ENCODE results near the gene ERFE.
"Not testable (repeated sequence)": the region's sequence is repeated elsewhere in the genome, so short reads cannot be mapped to it uniquely, and the experiment has no call there.

Gene ERFE, protein sequence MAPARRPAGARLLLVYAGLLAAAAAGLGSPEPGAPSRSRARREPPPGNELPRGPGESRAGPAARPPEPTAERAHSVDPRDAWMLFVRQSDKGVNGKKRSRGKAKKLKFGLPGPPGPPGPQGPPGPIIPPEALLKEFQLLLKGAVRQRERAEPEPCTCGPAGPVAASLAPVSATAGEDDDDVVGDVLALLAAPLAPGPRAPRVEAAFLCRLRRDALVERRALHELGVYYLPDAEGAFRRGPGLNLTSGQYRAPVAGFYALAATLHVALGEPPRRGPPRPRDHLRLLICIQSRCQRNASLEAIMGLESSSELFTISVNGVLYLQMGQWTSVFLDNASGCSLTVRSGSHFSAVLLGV

DNA sequence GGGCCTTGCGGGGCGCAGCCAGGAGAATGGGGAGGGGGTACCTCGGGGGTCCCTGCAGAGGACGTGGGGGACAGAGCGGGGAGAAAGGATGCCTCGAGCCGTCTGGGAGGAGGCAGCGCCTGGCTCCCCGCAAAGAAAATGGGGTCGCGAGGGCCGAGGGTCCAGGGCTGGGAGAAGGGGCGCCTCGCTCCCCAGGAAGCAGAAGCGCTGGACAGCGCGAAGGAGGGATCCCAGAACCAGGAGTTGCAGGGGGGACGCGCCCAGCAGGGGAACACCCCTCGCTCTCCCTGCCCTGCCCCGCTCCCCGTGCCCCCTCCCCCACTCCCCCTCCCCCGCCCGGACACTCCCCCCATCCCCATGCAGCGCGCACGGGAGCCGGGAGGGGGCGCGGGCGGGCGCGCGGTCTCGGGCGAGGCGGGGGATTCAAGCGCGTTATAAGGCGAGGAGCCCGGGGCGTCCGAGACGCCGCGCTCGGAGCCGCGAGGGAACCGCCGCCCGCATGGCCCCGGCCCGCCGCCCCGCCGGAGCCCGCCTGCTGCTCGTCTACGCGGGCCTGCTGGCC lies at the start of gene ERFE:
Gene ERFE, plus strand, starts transcription at position 462 of the 562 bp plus-strand sequence. Its CDS starts 38 bp downstream, at position 500.
- no peak for DNase-seq

DNA sequence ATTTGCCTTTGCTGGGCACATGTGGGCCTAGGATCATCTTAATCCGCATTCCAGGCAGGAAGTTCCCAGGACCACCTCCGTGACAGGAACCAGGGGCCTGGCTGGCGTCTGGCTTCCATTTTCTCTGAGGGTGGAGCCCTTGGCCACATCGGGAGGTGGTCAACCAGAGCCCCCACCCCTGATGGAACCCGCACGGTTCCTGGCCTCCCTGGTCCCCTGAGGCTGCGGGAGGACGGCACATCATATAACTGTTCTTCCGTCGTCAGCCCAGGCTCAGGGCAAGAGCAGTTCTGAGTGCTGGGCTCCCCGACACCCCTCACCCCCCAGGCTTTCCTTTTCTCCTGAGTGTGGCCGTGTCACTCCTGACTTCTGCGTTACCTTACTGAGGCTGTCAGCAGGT lies 45.2 kb upstream of the ERFE start:
- DNase-seq = no peak

DNA sequence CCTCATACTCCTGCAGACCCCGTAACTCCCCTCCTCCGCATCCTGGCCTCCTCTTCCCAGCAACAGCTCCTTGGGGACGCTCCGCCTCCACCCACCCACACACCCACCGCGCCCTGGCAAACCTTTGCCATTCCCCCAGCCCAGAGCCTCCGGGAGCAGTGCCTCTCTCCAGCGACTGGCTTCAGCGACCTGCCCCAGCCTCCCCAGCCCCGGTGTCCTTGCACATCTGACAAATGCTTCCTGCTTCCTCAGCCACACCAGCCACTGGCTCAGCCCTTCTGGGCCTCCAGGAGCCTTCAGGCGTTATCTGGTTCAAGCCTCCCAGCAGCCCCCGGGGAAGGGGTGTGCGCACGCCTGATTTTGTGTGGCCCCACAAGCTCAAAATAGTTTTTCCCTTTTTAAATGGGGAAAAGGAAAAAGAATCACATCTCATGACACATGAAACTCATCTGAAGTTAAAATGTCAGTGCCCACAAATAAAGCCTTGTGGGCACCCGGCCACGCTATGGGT lies 44.4 kb upstream of the ERFE start:
- DNase-seq = no peak

DNA sequence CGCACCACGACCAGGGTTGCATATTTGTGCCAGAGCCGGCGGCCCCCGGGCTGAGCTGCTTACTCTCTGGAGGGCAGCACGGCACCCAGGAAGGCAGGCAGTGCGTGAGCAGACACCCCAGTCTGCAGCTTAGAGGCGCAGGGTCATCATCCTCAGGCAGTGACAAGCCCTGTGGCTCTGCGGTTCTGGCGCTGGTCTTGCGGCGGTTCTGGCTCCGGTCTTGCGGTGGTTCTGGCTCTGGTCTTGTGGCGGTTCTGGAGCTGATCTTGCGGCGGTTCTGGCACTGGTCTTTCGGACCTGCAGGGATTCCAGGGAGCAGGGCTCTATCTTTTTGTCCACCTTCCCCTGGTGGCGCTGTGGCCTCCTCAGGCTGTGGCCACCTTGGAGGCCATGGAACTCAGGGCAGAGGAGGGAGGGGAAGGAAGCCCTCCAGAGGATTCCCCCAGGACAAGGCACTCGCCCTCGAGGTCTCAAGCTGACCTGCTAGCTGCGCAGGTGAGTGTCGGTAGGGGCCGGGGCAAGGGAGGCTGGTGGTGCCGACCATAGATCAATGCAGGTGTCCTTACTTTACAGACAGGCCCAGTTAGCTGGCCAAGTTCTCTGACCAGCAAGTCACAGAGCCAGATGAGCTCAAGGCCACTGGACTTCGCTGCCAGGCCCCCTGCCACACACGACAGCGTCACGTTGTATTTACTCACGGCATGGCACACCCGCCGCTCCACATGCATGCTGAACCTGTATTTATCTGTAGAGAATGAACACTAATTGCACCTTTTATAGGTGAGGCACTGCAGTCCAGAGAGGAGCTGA lies 43.7 kb upstream of the ERFE start:
- DNase-seq = no peak

DNA sequence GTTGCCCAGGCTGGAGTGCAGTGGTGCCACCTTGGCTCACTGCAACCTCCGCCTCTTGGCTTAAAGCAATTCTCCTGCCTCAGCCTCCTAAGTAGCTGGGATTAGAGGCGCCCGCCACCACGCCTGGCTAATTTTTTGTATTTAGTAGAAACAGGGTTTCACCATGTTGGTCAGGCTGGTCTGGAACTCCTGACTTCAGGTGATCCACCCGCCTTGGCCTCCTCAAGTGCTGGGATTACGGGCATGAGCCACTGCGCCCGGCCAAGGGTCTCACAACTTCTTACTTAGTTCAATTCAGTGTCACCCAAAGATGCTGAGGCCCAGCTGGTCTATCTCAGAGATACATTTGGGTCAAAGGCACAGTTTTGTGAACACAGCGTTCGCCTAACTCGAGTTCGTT lies 43.1 kb upstream of the ERFE start:
- DNase-seq = not testable (repeated sequence)

DNA sequence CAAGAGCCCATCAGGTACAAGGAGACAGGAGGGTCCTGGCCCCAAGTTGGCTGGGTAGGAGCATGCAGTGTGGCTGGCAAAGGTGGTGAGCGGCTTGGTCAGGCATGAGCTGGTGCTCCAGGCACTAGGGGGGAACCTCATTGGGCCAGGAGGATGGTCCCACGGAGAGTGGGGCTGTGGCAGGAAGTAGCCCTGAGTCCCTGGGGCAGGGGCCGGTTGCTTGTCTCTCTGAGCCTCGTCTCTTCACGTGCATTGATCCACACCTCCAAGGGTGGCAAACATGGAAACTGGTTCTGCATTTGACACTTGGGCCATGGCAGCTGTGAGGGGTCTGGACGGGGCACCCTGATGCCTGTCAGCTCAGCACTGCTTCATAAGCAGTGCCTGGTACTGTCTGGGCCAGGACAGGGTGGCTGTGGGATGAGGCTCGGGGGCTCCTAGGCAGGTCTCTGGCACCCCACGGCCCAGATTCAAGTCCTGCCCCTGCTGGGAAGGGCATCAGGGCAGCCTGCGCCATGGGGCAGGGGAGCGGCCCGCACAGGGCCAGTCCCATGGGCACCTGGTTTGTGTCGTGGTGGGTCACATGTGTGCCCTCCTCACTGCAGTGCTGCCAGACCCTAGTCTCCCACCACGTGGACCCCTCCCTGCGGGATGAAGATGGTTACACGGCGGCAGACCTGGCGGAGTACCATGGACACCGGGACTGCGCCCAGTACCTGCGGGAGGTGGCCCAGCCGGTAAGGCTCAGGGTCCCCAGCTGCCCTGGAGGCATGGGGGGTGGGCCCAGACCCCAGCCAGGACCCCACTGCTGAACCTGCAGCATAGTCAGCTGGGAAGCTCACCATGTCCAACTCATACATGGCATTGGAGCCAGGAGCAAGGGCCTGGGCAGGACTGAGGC lies 42.2 kb upstream of the ERFE start:
- DNase-seq = no peak

DNA sequence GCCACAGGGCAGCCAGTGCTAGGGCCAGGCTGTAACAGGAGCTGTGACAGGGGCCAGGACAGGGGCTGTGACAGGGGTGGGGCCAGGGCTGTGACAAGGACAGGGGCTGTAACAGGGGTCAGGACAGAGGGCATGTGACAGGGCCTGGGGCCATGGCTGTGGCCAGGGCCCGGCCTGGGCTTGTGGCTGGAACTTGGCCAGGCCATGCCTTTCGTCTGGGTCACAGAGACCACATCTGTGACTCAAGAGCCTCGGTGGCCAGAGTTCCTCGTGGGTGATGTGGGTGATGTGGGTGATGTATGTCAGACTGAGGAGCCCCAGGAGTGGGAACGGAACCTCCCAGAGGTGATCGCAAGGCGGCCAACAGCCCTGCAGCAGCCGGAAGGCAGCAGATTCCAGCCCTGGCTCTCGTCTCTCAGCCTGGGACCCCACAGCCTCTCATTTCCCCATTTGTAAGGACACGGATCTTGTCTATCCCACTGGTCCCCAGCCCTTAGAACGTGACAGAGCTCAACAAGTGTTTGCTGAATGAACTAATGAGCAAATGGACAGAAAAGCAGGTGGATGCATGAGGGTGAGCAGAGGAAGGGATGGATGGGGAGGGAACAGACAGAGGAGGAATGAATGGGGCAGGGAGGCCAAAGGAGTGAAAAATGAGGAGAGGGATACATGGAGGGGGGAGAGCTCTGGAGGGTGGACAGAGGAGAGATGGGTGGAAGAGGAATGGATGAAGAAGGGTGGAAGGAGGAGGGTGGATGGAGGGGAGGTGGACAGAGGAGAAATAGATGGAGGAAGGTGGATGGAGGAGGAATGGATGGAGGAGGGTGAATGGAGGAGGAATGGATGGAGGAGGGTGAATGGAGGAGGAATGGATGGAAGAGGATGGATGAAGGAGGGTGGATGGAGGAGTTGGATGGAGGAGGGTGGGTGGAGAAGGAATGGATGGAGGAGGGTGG lies 41.3 kb upstream of the ERFE start:
- DNase-seq = no peak

DNA sequence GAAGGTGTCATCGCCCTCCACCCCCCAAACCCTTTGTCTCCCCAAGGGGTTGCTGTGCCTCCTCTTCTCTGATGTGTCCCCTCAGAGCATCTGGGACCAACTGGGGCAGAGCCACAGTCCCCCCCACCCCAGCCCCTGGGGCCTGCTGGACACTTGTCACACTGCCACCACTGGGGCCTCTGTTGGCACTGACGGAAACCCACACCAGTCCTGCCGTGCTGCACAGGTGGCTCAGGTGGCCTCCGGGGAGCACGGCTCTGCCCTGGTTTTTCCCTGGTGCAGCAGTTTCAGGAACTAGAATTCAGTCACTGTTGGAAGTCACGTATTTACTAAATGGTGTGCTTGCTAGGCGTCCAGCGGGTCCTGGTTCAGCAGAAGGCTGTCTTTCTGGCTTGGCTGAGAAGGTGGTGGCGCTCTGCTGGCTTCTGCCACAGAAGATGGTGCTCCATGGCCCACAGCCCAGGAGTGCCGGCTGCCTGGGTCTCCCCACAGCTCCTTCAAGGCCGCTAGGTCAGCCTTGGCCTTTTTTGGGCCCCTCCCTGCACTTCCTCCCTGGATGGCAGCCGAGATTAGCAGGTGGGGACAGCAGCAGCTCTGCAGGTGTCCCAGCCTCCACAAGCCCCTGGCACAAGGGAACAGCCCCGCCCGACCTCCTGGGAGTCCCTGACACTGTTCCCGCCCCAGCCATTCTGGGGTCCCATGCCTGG lies 38.9 kb upstream of the ERFE start:
- DNase-seq = no peak

DNA sequence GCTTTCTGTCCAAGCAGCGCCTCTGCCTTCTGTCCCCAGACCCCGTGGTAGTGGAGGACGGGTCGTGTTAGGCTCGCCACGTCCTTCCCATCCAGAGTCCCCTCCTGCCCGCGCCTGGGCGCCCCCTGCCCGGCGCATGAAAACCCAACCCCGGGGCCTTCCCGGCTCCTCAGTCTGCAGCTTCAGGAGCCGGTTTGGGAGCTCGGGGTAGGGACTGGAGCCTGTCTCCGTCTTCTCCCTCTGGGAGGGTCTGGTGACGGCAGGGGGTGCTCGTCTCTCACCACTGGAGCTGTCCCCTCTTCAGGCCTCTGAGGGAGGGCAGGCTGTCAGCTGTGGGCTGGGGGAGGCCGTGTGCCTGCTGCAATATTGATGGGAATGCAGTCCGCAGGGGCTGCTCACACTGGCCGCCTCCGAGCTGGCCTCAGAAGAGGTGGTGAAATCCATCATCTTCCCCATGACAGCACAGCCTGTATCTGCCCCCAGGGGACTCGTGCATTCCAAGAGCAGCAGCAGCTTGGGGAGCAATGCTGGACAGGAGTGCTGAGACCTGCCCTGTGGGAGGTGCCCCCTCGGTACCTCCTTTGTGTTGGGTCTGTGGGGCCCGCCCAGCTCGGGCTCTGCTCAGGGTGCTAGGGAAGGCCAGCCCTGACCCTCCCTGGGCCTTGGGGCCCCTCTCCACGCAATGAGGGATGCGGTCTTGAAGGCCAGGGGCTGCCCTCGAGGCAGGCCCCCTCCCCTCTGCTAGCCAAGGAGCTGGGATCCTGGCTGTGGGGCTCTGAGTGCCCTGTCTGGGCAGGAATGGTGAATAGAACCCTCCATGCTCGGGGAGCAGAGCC lies 38.1 kb upstream of the ERFE start:
- DNase-seq = no peak

DNA sequence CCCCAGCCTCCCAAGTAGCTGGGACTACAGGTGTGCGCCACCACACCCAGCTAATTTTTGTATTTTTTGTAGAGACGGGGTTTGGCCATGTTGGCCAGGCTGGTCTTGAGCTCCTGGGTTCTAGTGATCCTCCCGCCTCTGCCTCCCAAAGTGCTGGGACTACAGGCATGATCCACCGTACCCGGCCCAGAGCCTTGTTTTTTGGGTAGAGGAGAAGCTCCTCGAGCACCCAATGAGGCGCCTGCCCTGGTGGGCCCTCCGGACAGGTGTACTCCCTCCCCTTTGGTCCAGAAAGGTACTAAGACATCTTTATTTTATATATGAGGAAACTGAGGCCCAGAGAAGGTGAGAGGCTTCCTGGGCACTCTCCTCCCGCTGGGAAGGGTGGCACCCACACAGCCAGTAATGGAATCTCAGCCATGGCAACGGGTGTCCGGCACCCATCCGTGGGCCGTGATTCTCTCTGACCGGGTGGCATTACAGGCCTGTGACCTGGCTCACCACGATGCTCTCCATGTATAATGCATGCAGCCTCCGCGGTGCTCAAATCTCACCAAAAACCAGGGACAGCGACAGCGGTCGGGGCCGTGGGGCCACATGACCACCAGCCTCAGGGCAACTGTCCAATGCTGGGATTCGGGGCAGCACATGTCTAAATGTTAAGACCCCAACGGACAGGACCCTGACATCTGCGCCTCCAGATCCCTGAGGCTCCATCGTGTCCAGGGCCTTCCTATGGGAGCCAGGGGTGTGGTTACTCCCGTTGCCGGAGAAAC lies 37.1 kb upstream of the ERFE start:
- no peak for DNase-seq

DNA sequence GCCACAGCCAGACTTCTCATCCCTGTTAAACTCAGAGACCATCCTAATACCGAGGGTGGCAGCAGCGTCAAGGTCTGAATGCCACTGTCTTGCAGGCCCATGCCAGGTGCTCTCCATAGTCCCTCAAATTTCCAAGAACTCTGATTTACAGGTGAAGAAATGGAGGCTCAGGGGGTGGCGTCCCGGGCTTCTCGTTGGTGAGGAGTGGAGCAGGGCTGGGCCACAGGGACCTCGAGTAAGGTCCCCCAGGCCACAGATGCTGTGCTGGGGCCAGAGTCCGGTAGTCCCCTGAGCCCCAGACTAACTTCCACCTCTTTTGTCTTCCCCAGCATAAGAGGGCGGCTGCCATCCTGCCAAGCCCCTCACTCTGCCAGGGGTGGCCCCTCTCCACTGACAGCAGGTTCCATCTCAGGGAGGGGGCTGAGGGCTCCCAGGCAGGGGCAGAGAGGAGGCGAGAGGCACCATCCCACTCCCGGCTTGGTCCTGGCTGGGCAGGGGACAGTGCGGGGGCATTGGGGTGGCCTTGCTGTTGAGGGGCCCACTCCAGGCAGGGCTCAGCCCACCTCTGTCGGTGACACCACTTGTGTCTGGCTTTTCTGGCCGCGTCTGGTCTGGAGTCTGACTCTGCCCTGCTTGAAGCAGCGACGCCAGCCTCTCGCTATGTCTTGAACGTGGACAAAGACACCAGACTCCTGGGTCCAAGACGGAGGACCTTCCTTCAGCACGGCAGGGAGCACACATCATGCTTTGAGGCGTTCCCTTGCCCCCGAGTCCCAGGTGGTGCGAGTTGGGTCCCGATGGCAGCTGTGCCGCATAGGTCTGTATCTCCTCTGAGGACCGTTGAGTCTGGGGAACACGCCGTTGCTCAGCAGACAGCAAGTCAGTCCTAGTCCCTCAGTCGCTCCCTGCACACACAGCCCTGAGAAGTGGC lies 36.2 kb upstream of the ERFE start:
- no peak for DNase-seq

DNA sequence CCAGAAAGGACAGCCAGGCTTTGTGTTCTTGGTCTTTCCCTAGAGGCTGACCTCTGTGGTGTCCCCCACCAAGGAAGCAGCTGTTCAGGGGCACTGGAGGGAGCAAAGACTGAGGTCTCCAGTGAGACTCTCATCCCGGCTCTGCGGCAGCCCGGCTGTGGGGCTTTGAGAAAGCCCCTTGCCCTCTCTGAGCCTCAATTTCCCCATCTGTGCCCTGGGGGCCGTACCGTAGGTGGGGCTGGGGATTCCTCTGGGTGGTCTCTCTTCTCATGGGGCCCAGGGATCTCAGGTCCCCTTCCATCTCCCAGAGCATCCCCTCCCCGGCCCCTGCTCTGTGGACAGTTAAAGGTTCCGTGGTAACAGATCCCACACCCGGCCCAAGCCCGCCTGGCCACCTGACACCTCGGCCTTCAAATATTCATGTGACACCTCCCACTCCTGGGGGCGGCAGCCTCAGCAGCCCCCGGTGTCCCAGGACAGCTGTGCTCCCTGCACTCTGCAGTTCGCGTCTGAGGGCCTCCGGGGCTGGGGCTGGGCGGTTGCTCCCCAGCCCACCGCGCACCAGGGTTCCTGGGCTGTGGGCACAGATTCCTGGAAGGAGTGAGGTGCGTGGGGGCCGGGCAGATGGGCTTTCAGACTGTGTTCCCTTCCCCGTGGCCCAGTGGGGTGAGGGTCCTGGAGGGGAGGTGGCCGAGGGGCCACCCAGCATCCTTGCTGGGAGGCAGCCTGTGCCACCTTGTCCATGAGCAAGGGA lies 35.4 kb upstream of the ERFE start:
- no peak for DNase-seq

DNA sequence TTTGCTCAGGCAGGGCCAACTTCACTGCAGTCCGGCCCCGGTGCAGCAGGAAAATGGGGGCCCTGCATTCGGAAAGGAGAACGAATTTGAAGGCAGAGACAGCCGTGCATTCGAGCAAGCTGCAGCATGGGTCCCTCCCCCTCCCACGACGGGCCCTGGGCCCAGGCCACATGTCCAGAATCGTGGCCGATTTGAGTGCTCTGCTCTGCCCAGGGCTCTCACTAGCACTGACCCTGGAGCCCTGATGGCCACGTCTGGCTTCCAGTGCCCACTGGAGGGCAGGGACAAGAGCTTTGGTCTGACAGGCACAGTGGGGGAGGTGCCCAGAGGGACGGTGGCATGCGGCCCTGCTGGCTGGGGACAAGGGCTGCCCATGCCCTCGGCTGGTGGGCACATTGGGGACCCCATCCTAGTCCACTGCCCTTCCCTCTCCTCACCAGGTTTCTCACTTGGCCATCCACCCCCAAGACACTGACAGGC lies 34.7 kb upstream of the ERFE start:
- DNase-seq = no peak

DNA sequence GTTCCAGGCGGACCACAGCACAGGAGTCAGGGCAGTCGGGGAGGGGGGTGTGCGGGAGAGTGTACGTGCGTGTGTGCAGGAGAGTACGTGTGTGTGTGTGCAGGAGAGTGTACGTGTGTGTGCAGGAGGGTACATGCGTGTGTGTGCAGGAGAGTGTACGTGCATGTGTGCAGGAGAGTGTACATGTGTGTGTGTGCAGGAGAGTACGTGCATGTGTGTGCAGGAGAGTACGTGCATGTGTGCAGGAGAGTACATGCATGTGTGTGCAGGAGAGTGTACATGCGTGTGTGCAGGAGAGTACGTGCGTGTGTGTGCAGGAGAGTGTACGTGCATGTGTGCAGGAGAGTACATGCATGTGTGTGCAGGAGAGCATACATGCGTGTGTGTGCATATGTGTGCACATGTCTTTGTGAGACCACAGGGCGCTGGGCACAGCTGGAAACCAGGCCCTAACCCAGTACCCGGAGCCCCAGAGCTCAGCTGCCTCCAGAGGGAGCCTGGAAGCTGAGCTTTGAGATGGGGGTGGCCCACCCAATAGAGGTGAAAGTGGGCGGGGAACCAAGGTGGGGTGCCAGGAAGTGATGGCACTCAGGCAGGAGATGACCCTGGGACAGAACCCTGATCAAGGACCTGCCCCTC lies 34.2 kb upstream of the ERFE start:
- no peak for DNase-seq

DNA sequence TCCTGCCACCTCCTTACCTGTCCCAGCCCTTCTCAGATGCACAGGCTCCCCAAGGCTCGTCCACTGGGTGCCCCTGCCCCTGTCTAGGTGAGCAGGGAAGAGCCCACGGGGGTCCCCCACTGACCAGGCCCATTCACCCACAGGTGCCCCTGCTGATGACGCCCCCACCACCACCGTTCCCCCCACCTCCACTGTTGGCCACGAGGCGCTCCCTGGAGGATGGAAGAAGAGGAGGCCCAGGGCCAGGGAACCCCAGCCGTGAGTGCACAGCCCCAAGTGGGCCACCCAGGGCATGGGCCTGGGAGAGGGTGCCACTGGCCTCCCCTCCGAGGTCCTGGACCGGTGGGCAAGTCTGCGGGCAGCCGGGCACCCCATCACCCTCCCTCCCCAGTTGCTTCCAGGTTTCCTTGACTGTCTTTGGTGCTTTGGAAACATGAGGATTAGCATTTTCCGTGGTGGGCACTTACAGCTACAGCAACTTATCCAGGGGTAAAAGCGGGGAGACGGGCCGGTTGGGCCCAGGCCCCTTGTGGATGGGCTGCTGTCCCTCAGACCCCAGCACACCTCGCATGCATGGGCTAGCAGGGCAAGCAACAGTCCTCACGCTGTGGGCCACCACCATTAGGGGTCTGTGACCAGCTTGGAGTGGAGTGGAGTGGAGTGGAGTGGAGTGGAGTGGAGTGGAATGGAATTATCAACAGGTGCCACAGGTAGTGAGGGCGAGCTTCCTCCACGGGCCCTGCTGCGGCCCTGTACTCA lies 33.5 kb upstream of the ERFE start:
- DNase-seq = no peak

DNA sequence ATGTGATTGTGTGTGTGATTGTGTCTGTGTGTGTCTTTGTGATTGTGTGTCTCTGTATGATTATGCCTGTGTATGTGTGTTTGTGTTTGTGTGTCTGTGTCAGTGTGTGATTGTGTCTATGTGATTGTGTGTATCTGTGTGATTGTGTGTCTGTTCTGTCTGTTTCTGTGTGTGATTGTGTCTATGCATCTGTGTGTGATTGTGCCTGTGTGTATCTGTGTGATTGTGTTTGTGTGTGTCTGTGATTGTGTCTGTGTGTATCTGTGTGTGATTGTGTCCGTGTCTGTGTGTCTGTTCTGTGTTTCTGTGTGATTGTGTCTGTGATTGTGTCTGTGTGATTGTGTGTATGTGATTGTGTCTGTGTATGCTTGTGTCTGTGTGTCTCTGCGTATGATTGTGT lies 32.4 kb upstream of the ERFE start:
- DNase-seq = no peak

Data from NCI-H2107 (cell line).